ENCODE results near the gene C1orf198.

Gene C1orf198

DNA sequence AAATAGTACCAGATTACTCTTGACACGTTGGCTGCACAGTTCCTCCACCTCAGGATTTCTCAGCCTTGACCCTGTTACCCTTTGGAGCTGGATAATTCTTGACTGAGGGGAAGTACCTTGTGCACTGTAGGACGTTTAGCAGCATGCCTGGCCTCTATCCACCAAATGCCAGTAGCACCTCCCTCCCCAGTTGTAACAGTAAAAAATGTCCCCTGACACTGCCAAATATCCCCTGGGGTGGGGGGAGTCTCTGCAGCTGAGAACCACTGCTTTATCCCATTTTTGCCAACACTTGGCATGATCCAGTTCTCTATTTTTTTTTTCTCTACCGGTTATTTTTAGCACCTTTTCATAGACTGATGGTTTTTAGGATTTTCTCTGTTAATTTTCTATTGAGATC is 34.0 kb downstream of the C1orf198 start:
- Mint-ChIP-seq H3K27me3 (ENCODE audit: low read depth) (no peaks in the 10 kb centered on the region), H3K4me1 (peaks cover 46% of the 10 kb centered on the region), H3K36me3 (ENCODE audit: low read depth) (peaks cover 49% of the 10 kb centered on the region), H3K4me3 (no peak overlapping the region), H3K27ac (peak overlapping the region in 1 of 3 experiments; percentile 77), H3K9me3 (peaks cover 18% of the 10 kb centered on the region)
- TF ChIP-seq, protein P1, sequence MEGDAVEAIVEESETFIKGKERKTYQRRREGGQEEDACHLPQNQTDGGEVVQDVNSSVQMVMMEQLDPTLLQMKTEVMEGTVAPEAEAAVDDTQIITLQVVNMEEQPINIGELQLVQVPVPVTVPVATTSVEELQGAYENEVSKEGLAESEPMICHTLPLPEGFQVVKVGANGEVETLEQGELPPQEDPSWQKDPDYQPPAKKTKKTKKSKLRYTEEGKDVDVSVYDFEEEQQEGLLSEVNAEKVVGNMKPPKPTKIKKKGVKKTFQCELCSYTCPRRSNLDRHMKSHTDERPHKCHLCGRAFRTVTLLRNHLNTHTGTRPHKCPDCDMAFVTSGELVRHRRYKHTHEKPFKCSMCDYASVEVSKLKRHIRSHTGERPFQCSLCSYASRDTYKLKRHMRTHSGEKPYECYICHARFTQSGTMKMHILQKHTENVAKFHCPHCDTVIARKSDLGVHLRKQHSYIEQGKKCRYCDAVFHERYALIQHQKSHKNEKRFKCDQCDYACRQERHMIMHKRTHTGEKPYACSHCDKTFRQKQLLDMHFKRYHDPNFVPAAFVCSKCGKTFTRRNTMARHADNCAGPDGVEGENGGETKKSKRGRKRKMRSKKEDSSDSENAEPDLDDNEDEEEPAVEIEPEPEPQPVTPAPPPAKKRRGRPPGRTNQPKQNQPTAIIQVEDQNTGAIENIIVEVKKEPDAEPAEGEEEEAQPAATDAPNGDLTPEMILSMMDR (IDR thresholded peaks at IDR 0.05; ENCODE audit: unreplicated experiment in 3 of 3), result no peak

DNA sequence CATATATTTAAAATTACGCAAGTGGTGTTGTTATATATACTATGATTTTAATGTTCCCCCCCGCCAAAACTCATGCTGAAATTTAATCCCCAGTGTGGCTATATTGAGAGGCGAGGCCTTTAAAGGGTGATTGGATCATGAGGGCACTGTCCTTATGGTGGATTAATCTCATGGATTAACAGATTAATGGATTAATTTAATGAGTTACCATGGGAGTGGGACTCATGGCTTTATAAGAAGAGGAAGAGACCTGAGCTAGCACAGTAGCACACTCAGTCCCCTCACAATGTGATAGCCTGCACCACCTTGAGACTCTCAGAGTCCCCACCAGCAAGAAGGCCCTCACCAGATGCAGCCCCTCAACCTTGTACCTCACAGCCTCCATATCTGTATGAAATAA is 34.8 kb downstream of the C1orf198 start:
- H3K27me3 Mint-ChIP-seq (ENCODE audit: low read depth), result no peaks in the 10 kb centered on the region
- peaks cover 50% of the 10 kb centered on the region for H3K4me1 Mint-ChIP-seq
- H3K9me3 Mint-ChIP-seq, result peaks cover 18% of the 10 kb centered on the region
- peaks cover 41% of the 10 kb centered on the region for H3K36me3 Mint-ChIP-seq (ENCODE audit: low read depth)
- no peak overlapping the region for H3K4me3 Mint-ChIP-seq
- TF ChIP-seq, protein P1 (IDR thresholded peaks at IDR 0.05; ENCODE audit: unreplicated experiment in 3 of 3), result no peak
- peak overlapping the region in 1 of 3 experiments; percentile 77 for H3K27ac Mint-ChIP-seq

DNA sequence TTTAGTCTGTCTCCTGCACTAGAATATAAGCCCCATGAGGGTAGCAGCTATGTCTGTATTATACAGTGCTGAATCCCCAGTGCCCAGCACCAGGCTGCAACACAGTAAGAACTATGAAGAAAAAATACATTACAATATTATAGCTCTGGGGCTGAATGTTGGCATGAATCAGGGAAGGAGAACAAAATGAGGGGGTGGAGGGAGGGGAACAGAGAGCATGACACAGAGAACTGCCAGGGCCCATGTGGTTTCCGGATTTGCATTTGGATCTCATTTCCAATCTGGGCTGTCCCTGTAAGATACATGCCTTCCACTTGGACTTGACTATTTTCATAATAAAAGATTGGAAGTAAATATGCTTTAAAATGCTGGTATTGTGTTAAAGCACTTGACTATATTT is 35.8 kb downstream of the C1orf198 start:
- peaks cover 18% of the 10 kb centered on the region for H3K9me3 Mint-ChIP-seq
- TF ChIP-seq, protein P1 (IDR thresholded peaks at IDR 0.05; ENCODE audit: unreplicated experiment in 3 of 3), result no peak
- H3K4me3 Mint-ChIP-seq, result no peak overlapping the region
- peak overlapping the region in 2 of 3 experiments; percentile 77 to 89 for H3K27ac Mint-ChIP-seq
- peaks cover 31% of the 10 kb centered on the region for H3K36me3 Mint-ChIP-seq (ENCODE audit: low read depth)
- no peaks in the 10 kb centered on the region for H3K27me3 Mint-ChIP-seq (ENCODE audit: low read depth)
- peaks cover 60% of the 10 kb centered on the region for H3K4me1 Mint-ChIP-seq

DNA sequence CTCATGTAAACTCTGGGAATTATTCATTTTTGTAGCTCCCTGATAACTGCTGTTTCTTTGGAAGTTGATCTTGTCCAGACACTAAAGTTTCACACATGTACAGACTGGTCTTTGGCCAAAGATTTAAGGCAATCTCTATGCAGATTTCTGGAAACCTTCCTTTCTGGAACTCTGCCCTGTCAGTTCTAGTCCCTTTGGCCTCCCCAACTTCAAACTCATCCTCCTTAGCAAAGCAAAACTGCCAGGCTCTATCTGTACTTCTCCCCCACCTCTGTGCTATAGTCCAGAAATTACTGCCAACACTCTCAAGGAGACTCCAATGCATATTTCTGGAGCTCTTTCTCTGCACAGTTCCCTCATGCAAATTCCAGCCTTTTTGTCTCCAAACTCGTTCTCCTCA is 36.5 kb downstream of the C1orf198 start:
- H3K27me3 Mint-ChIP-seq (ENCODE audit: low read depth), result no peaks in the 10 kb centered on the region
- peaks cover 64% of the 10 kb centered on the region for H3K4me1 Mint-ChIP-seq
- peaks cover 18% of the 10 kb centered on the region for H3K9me3 Mint-ChIP-seq
- H3K4me3 Mint-ChIP-seq, result no peak overlapping the region
- peak overlapping the region; percentile 77 to 89 (median 77) for H3K27ac Mint-ChIP-seq
- TF ChIP-seq, protein P1 (IDR thresholded peaks at IDR 0.05; ENCODE audit: unreplicated experiment in 3 of 3), result no peak
- peaks cover 25% of the 10 kb centered on the region for H3K36me3 Mint-ChIP-seq (ENCODE audit: low read depth)

DNA sequence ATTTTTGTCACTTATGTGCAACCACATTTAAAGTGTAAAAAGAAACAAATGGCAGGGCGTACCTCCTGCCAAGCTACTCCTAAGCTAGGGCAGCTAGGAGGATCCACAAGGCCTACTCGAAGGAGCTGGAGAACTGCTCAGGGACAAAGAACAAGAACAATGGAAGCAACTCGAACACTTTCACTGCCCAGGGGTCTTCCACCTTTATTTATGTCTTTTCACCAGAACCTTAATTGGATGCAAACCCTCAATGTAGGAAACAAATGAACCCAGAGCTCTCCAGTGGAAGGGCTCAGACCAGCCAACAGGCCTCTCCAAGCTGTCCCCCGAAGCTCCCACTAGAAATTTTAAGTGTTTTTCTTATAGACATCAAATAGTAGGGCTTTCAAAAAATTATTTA is 39.9 kb downstream of the C1orf198 start:
- Mint-ChIP-seq H3K4me3 (no peak overlapping the region), H3K9me3 (peaks cover 16% of the 10 kb centered on the region), H3K4me1 (peaks cover 78% of the 10 kb centered on the region), H3K27ac (peak overlapping the region; percentile 62 to 89 (median 82)), H3K36me3 (ENCODE audit: low read depth) (peaks cover 13% of the 10 kb centered on the region), H3K27me3 (ENCODE audit: low read depth) (no peaks in the 10 kb centered on the region)
- TF ChIP-seq, protein P1 (IDR thresholded peaks at IDR 0.05; ENCODE audit: unreplicated experiment in 3 of 3), result no peak

DNA sequence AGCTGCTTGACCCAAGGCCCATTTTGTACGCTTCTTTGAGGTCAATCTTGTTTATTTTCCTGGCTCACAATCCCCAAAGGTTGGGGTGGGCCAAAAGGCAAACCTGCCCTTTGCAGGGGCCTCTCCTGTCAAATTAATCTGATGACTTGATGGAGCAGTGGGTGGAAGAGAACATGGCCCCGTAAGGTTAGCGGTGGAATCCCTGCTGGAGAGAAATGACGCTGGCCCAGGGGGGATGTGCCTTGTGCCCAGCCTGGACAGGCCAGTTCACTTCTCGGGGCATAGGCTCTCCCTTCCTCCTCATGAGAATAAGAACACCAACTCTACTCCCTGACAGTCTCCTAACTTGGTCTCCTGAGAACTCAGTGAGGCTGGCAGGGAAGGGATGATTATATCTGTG is 40.5 kb downstream of the C1orf198 start:
- Mint-ChIP-seq H3K27ac (peak overlapping the region; percentile 62 to 89 (median 82)), H3K9me3 (peaks cover 13% of the 10 kb centered on the region), H3K4me1 (peaks cover 76% of the 10 kb centered on the region), H3K27me3 (ENCODE audit: low read depth) (no peaks in the 10 kb centered on the region), H3K4me3 (no peak overlapping the region), H3K36me3 (ENCODE audit: low read depth) (peaks cover 9% of the 10 kb centered on the region)
- TF ChIP-seq, protein P1 (IDR thresholded peaks at IDR 0.05; ENCODE audit: unreplicated experiment in 3 of 3), result no peak

Data from nephron (organoid).